ENCODE measurements around the gene TMEM31.

TMEM31 gene

GRCh38 chrX:103716962-103717361 lies 6.3 kb downstream of the TMEM31 start:
- Histone ChIP-seq H3K36me3 (no peaks in the 10 kb centered on the region), H3K27ac (no peak overlapping the region), H3K9me3 (no peaks in the 10 kb centered on the region), H3K27me3 (no peaks in the 10 kb centered on the region), H3K4me3 (ENCODE audit: low read depth in 1 of 2, low read length in 1 of 2) (no peak overlapping the region), H3K4me1 (ENCODE audit: control insufficient read depth in 1 of 2, insufficient read depth in 1 of 2, low read depth in 1 of 2, low read length in 1 of 2) (no peaks in the 10 kb centered on the region)
- no peak for TF ChIP-seq CTCF (IDR thresholded peaks at IDR 0.05)

GRCh38 chrX:103718120-103718519 lies 7.4 kb downstream of the TMEM31 start:
- no peak overlapping the region for H3K27ac ChIP-seq
- H3K27me3 ChIP-seq, result no peaks in the 10 kb centered on the region
- H3K4me3 ChIP-seq (ENCODE audit: low read depth in 1 of 2, low read length in 1 of 2), result no peak overlapping the region
- H3K4me1 ChIP-seq (ENCODE audit: control insufficient read depth in 1 of 2, insufficient read depth in 1 of 2, low read depth in 1 of 2, low read length in 1 of 2), result no peaks in the 10 kb centered on the region
- no peaks in the 10 kb centered on the region for H3K36me3 ChIP-seq
- H3K9me3 ChIP-seq, result no peaks in the 10 kb centered on the region
- TF ChIP-seq CTCF (IDR thresholded peaks at IDR 0.05), result no peak

GRCh38 chrX:103722505-103722904 lies 11.8 kb downstream of the TMEM31 start:
- Histone ChIP-seq H3K4me1 (ENCODE audit: control insufficient read depth in 1 of 2, insufficient read depth in 1 of 2, low read depth in 1 of 2, low read length in 1 of 2) (no peaks in the 10 kb centered on the region), H3K27ac (no peak overlapping the region), H3K9me3 (no peaks in the 10 kb centered on the region), H3K4me3 (ENCODE audit: low read depth in 1 of 2, low read length in 1 of 2) (no peak overlapping the region), H3K36me3 (no peaks in the 10 kb centered on the region), H3K27me3 (no peaks in the 10 kb centered on the region)
- TF ChIP-seq CTCF (IDR thresholded peaks at IDR 0.05), result no peak

- Histone ChIP-seq H3K27me3 (no peaks in the 10 kb centered on the region), H3K36me3 (no peaks in the 10 kb centered on the region), H3K4me1 (ENCODE audit: control insufficient read depth in 1 of 2, insufficient read depth in 1 of 2, low read depth in 1 of 2, low read length in 1 of 2) (peaks cover 25 to 27% of the 10 kb centered on the region in 2 experiments), H3K27ac (no peak overlapping the region), H3K9me3 (no peaks in the 10 kb centered on the region), H3K4me3 (ENCODE audit: low read depth in 1 of 2, low read length in 1 of 2) (no peak overlapping the region)
- TF ChIP-seq CTCF (IDR thresholded peaks at IDR 0.05), result no peak
Measured at GRCh38 chrX:103726477-103726876, 15.8 kb downstream of the TMEM31 start.

GRCh38 chrX:103727115-103727514 lies 16.4 kb downstream of the TMEM31 start:
- Histone ChIP-seq H3K36me3 (no peaks in the 10 kb centered on the region), H3K27ac (no peak overlapping the region), H3K27me3 (no peaks in the 10 kb centered on the region), H3K9me3 (no peaks in the 10 kb centered on the region), H3K4me1 (ENCODE audit: control insufficient read depth in 1 of 2, insufficient read depth in 1 of 2, low read depth in 1 of 2, low read length in 1 of 2) (peaks cover 25 to 28% of the 10 kb centered on the region in 2 experiments), H3K4me3 (ENCODE audit: low read depth in 1 of 2, low read length in 1 of 2) (no peak overlapping the region)
- TF ChIP-seq CTCF (IDR thresholded peaks at IDR 0.05), result no peak

- H3K27me3 ChIP-seq, result no peaks in the 10 kb centered on the region
- H3K27ac ChIP-seq, result no peak overlapping the region
- peaks cover 25 to 28% of the 10 kb centered on the region in 2 experiments for H3K4me1 ChIP-seq (ENCODE audit: control insufficient read depth in 1 of 2, insufficient read depth in 1 of 2, low read depth in 1 of 2, low read length in 1 of 2)
- H3K9me3 ChIP-seq, result no peaks in the 10 kb centered on the region
- H3K36me3 ChIP-seq, result no peaks in the 10 kb centered on the region
- no peak overlapping the region for H3K4me3 ChIP-seq (ENCODE audit: low read depth in 1 of 2, low read length in 1 of 2)
- no peak for TF ChIP-seq CTCF (IDR thresholded peaks at IDR 0.05)
Measured at GRCh38 chrX:103729015-103729414, 18.3 kb downstream of the TMEM31 start.
